ENCODE data around the gene EOMES. TPM values are rescaled to one million over a fixed set of nuclear protein-coding genes. Genes with fewer than 3 reads are reported as not detected.

EOMES gene
- total RNA-seq, 2 donors from 2014 or later, result 0.08 to 0.09 TPM

GRCh38 chr3:27695636-27696035, 26.5 kb downstream of the EOMES start:
- intact Hi-C loops (cut with DNase I, micrococcal nuclease), result no loop called here
- DNase-seq (no peak), ATAC-seq (no peak)

DNA sequence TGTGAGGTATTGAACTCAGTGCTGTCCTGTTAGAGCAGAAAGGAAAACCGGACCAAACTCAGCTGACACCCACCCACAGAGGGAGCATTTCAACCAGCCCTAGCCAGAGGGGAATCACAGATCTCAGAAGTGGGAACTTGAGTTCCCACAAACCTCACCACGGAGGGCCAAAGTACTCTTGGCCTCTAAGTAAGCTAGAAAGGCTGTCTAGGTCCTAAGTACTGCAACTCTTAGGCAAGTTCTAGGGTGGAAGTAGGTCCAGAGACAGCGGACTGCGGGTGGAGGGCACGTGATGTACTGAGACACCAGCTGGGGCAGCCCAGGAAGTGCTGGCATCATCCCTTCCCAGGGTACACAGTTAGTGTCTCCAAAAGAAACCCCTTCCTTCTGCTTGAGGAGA, 34.1 kb downstream of the EOMES start:
- no peak for ATAC-seq
- DNase-seq, result no peak
- intact Hi-C loops (cut with DNase I, micrococcal nuclease), result loop anchor here in 1 of 2 donors (10.0 kb wide), 1 partner anchor 373 kb away; no protein-coding TSS in a partner anchor

DNA sequence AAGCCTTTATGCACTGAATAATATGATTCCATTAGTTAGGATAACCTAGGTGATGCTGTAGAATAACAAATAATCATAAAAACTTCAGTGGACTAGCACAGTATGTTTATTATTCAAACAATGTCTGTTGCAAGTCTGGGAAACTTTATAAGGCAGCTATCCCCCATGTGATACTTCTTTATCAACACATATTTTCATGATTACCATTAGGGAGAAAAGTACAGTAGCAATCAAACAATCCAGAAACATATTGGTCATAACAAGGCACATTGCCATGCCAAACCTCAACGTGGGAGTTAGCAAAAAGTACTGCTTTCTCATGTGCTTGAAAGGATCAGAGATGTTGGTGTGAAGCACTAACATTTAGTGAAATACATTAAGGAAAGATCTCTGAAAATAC, 35.5 kb downstream of the EOMES start:
- DNase-seq, result no peak
- intact Hi-C loops (cut with DNase I, micrococcal nuclease), result loop anchor here in 1 of 2 donors (10.0 kb wide), 1 partner anchor 372 kb away; no protein-coding TSS in a partner anchor
- no peak for ATAC-seq

DNA sequence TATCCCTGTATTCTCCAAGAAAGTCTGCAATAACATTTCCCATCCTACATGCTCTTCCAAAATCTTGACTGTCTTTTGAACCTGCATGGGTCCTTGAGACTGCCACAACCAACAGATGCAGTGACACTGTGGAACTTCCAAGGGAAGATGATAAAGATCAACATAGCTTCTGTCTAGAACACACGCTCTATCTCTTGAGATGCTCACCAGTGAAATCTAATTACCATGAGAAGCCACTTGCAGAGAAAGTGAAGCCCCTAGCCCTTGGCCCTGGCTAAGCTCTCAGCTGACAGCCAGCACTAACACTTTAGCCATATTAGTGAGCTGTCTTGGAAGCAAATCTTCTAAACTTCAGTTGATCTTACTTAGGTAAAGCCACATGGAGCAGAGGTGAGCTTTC, 36.6 kb downstream of the EOMES start:
- intact Hi-C loops (cut with DNase I, micrococcal nuclease), result loop anchor here in 1 of 2 donors (10.0 kb wide), 1 partner anchor 371 kb away; no protein-coding TSS in a partner anchor
- DNase-seq, result no peak
- ATAC-seq, result no peak

- ATAC-seq (no peak), DNase-seq (no peak)
- intact Hi-C loops (cut with DNase I, micrococcal nuclease), result loop anchor here in 1 of 2 donors (10.0 kb wide), 1 partner anchor 370 kb away; no protein-coding TSS in a partner anchor
Measured at GRCh38 chr3:27684302-27684701, 37.8 kb downstream of the EOMES start.

- intact Hi-C loops (cut with DNase I, micrococcal nuclease), result loop anchor here in 1 of 2 donors (10.0 kb wide), 1 partner anchor 366 kb away; no protein-coding TSS in a partner anchor
- ATAC-seq (peak; percentile 81), DNase-seq (no peak)
Measured at GRCh38 chr3:27681249-27681748, 40.8 kb downstream of the EOMES start.

- DNase-seq (no peak), ATAC-seq (peak; percentile 16)
- intact Hi-C loops (cut with DNase I, micrococcal nuclease), result loop anchor here in 1 of 2 donors (10.0 kb wide), 1 partner anchor 366 kb away; no protein-coding TSS in a partner anchor
Measured at GRCh38 chr3:27680517-27681246, 41.4 kb downstream of the EOMES start.

- intact Hi-C loops (cut with DNase I, micrococcal nuclease), result loop anchor here in 1 of 2 donors (10.0 kb wide), 2 partner anchors 205 to 365 kb away; no protein-coding TSS in a partner anchor
Measured at GRCh38 chr3:27679691-27680090, 42.4 kb downstream of the EOMES start.

GRCh38 chr3:27678234-27678633, 43.9 kb downstream of the EOMES start:
- ATAC-seq (no peak), DNase-seq (no peak)
- intact Hi-C loops (cut with DNase I, micrococcal nuclease), result loop anchor here in 1 of 2 donors (10.0 kb wide), 1 partner anchor 203 kb away; no protein-coding TSS in a partner anchor

More at GRCh38 chr3:27679691-27680090, 42.4 kb downstream of the EOMES start:
- ATAC-seq, result no peak
- DNase-seq, result no peak

- DNase-seq (no peak), ATAC-seq (no peak)
- intact Hi-C loops (cut with DNase I, micrococcal nuclease), result loop anchor here in 1 of 2 donors (10.0 kb wide), 1 partner anchor 203 kb away; no protein-coding TSS in a partner anchor
Measured at GRCh38 chr3:27677565-27677964, 44.6 kb downstream of the EOMES start.

DNA sequence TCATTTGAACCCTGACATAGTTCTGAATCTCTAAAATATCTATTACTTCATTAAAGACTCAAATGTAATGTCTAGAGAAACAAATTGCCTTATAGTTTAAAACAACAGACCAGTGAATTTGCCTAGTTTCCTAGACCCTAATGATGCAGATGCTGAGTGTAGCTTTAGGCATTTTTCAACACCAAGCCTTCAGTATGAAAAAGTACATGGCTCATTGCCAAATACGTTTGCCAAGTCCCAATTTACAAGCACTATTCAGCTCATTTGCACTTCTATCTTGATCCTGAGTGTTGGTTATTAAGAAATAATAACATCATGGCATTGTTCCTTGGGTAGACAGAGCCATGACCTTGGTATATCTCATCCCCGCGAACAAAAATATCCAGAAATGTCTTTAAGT, 46.8 kb downstream of the EOMES start:
- ATAC-seq (no peak), DNase-seq (no peak)
- intact Hi-C loops (cut with DNase I, micrococcal nuclease), result loop anchor here in 1 of 2 donors (10.0 kb wide), 1 partner anchor 200 kb away; no protein-coding TSS in a partner anchor

- ATAC-seq, result no peak
- intact Hi-C loops (cut with DNase I, micrococcal nuclease), result loop anchor here in 1 of 2 donors (10.0 kb wide), 1 partner anchor 199 kb away; no protein-coding TSS in a partner anchor
Measured at GRCh38 chr3:27673701-27674100, 48.4 kb downstream of the EOMES start.

DNA sequence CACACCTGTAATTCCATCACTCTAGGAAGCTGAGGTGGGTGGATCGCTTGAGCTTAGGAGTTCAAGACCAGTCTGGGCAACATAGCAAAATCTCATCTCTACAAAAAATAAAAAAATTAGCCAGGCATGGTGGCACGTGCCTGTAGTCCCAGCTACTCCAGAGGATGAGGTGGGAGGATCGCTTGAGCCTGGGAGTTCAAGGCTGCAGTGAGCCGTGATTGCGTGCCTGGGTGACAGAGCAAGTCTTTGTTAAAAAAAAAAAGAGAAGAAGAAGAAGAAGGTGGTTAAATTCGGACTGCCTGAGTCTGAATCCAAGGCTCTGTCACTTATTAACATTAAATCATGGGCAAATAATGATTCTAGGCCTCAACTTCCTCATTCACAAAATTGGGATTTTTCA, 51.0 kb downstream of the EOMES start:
- intact Hi-C loops (cut with DNase I, micrococcal nuclease), result loop anchor here in 1 of 2 donors (10.0 kb wide), 1 partner anchor 196 kb away; no protein-coding TSS in a partner anchor
- DNase-seq (no peak), ATAC-seq (no peak)

More at GRCh38 chr3:27673701-27674100, 48.4 kb downstream of the EOMES start:
- DNase-seq, result no peak

DNA sequence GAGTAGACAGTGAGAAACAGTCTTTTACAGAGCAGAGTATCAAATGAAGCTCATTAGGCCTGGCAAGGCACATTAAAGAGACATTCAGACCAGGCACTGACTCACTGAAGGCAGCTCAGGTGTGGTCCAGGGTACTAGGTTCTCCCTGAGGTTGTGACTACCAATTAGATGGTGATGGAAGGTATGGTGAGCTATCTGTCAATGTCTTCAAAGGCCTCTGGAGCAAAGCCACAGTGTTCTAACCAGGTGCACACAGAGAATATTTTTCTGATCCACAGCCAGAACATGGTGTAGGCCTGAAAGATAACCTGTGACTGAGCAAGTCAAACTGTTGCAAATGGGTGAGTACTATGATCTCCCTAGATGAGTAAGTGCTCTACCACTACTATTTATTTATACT, 51.5 kb downstream of the EOMES start:
- ATAC-seq (no peak), DNase-seq (no peak)
- intact Hi-C loops (cut with DNase I, micrococcal nuclease), result loop anchor here in 1 of 2 donors (10.0 kb wide), 1 partner anchor 196 kb away; no protein-coding TSS in a partner anchor

GRCh38 chr3:27669591-27669990, 52.5 kb downstream of the EOMES start:
- intact Hi-C loops (cut with DNase I, micrococcal nuclease), result no loop called here
- DNase-seq (no peak), ATAC-seq (no peak)

DNA sequence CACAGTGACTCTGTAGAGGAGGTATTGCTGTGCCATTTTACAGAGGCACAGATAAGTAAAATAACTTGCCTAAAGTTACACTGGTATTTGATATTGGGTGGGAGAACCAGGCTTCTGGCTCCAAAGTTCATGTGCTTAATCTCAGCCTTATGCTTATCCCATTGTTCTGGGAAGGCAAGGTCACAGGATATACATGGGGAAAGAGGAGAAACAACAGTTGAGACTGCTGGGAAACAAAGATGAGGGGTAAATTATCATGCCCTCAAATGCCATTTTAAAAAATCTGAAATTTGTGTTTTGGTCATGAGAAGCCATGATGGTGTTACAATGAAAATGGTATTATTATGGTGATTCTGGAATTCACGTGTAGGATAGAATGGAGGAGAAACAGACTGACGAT, 54.4 kb downstream of the EOMES start:
- intact Hi-C loops (cut with DNase I, micrococcal nuclease), result no loop called here
- no peak for ATAC-seq
- DNase-seq, result no peak

DNA sequence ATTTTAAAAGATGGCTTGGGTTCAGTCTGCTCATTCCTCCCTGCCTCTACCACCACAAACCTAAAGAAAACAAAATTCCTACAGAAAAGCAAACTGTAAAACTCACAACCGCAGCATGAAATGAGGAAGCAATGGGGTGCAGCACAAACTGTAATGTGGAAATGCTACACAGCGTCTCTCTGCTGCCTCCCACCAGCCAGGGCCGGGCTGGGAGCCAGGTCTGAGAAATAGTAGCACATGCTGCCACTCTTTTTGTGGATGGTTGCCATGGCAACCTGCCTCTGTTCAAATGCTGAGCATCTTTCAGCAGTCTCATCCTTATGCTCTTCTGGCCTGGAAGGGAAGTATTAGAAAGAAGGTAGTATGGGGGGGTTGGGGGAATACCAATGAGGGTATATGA, 55.4 kb downstream of the EOMES start:
- intact Hi-C loops (cut with DNase I, micrococcal nuclease), result no loop called here
- ATAC-seq (no peak), DNase-seq (peak; percentile 58 to 60)

DNA sequence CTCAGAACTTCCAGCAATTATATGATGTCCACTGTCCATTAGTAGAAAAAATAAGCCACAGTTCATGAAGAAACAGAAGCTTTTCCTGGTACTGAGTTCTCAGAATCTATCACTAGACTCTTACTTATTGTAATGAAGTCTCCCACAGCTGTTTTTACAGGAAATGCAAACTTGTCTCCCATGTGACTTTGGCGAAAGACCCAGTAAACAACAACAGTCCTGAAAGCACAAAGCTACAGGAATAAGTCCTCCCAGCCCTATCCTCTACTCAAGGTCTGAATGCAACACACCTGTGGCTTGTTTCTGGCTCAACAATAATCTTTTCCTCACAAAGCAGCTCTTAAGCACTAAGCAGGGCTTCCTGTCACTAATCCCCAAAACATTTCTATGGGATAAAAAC, 55.9 kb downstream of the EOMES start:
- ATAC-seq, result no peak
- intact Hi-C loops (cut with DNase I, micrococcal nuclease), result no loop called here
- no peak for DNase-seq

Measured in left colon (tissue), 2 donors.